HepG2 (cell line): ENCODE results near the gene KRTAP10-5.

Experiments
- BRCA1 ChIP-seq: sonication (generic); formaldehyde crosslinking; IDR thresholded peaks from 2 replicates; pipeline ENCODE4 v1.4.0; 2020; ENCODE audit warnings: missing genetic modification reagents
- ZSCAN25 ChIP-seq: sonication (generic); formaldehyde crosslinking; IDR thresholded peaks from 2 replicates; pipeline ENCODE4 v1.8.0; 2022; ENCODE audit warnings: mild to moderate bottlenecking, missing genetic modification reagents
- TF ChIP-seq, protein P1 (sequence below): sonication (generic); formaldehyde crosslinking; IDR thresholded peaks from 2 replicates; pipeline ENCODE4 v1.5.0; 2020; ENCODE audit warnings: mild to moderate bottlenecking, missing genetic modification reagents, moderate library complexity

- no peak for TF ChIP-seq BRCA1 (CRISPR knock-in tag)
- no peak for TF ChIP-seq ZSCAN25 (CRISPR knock-in tag)
- TF ChIP-seq, protein P1, sequence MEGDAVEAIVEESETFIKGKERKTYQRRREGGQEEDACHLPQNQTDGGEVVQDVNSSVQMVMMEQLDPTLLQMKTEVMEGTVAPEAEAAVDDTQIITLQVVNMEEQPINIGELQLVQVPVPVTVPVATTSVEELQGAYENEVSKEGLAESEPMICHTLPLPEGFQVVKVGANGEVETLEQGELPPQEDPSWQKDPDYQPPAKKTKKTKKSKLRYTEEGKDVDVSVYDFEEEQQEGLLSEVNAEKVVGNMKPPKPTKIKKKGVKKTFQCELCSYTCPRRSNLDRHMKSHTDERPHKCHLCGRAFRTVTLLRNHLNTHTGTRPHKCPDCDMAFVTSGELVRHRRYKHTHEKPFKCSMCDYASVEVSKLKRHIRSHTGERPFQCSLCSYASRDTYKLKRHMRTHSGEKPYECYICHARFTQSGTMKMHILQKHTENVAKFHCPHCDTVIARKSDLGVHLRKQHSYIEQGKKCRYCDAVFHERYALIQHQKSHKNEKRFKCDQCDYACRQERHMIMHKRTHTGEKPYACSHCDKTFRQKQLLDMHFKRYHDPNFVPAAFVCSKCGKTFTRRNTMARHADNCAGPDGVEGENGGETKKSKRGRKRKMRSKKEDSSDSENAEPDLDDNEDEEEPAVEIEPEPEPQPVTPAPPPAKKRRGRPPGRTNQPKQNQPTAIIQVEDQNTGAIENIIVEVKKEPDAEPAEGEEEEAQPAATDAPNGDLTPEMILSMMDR (CRISPR knock-in tag) = no peak
Observed at GRCh38 chr21:44564099-44564498, 16.3 kb downstream of the KRTAP10-5 start.
